Neural cell (in vitro differentiated cells): ENCODE data around the gene SHB. TPM values are rescaled to one million over a fixed set of nuclear protein-coding genes. Genes with fewer than 3 reads are reported as not detected.

Experiments used
- H2AFZ ChIP-seq: fragments of 200-600, 300-800 bp; sonication (generic), shearing (Covaris generic); 2 replicates; pipeline ENCODE4 v1.6.0; 2014; ENCODE audit warnings: low read depth, mild to moderate bottlenecking, antibody characterized with exemption, low read length, moderate library complexity
- H3F3A ChIP-seq: fragments of 200-600 bp; shearing (Covaris generic); 2 replicates; pipeline ENCODE4 v1.6.1; 2016; ENCODE audit warnings: mild to moderate bottlenecking, moderate library complexity, mixed read lengths, antibody characterized with exemption, low read length; ENCODE audit not compliant: insufficient read depth, poor library complexity, severe bottlenecking
- H3K27ac ChIP-seq: fragments of 200-600, 300-800 bp; sonication (generic), shearing (Covaris generic); 2 replicates; pipeline ENCODE4 v1.5.1; 2014; ENCODE audit warnings: mild to moderate bottlenecking, low read length, moderate library complexity
- H3K27me3 ChIP-seq: fragments of 300-800, 200-600 bp; sonication (generic), shearing (Covaris generic); 2 replicates; pipeline ENCODE4 v1.6.0; 2014; ENCODE audit warnings: mild to moderate bottlenecking, low read depth, low read length, moderate library complexity; ENCODE audit not compliant: insufficient read depth
- H3K36me3 ChIP-seq: fragments of 300-800, 200-600 bp; sonication (generic), shearing (Covaris generic); 2 replicates; pipeline ENCODE4 v1.5.1; 2014; ENCODE audit warnings: mild to moderate bottlenecking, antibody characterized with exemption, low read length, moderate library complexity; ENCODE audit not compliant: insufficient read depth
- H3K4me2 ChIP-seq: fragments of 300-800, 200-600 bp; sonication (generic), shearing (Covaris generic); 2 replicates; pipeline ENCODE4 v1.6.0; 2014; ENCODE audit warnings: mild to moderate bottlenecking, low read length
- H3K4me3 ChIP-seq: fragments of 300-800, 200-600 bp; sonication (generic), shearing (Covaris generic); 2 replicates; pipeline ENCODE4 v1.5.1; 2014; ENCODE audit warnings: mild to moderate bottlenecking, low read length, moderate library complexity
- H3K79me2 ChIP-seq: fragments of 200-600 bp; shearing (Covaris generic); replicated peaks from 2 replicates; pipeline ENCODE4 v1.6.0; 2014; ENCODE audit warnings: mild to moderate bottlenecking, low read length, moderate library complexity; ENCODE audit not compliant: insufficient read depth
- H3K9ac ChIP-seq: fragments of 300-800, 200-600 bp; sonication (generic), shearing (Covaris generic); 2 replicates; pipeline ENCODE4 v1.6.1; 2016; ENCODE audit warnings: mild to moderate bottlenecking, low read length, mixed read lengths
- H3K9me2 ChIP-seq: fragments of 200-600 bp; shearing (Covaris generic); 2 replicates; pipeline ENCODE4 v1.6.1; 2016; ENCODE audit warnings: mild to moderate bottlenecking, low read length, mixed read lengths; ENCODE audit not compliant: insufficient read depth
- H3K9me3 ChIP-seq: fragments of 200-600, 300-800 bp; sonication (generic), shearing (Covaris generic); 2 replicates; pipeline ENCODE4 v1.6.1; 2016; ENCODE audit warnings: mild to moderate bottlenecking, mixed run types, low read length, moderate library complexity, mixed read lengths
- H4K20me1 ChIP-seq: fragments of 200-600 bp; shearing (Covaris generic); 2 replicates; pipeline ENCODE4 v1.6.1; 2016; ENCODE audit warnings: mild to moderate bottlenecking, mixed run types; ENCODE audit not compliant: insufficient read depth
- CTCF ChIP-seq: fragments of 450-650 bp; IDR thresholded peaks from 2 replicates; pipeline ENCODE4 v1.5.1; 2014; ENCODE audit warnings: antibody characterized with exemption, mild to moderate bottlenecking, moderate library complexity; ENCODE audit not compliant: poor library complexity, severe bottlenecking
- EP300 ChIP-seq: fragments of 450-650 bp; conservative IDR thresholded peaks from 2 replicates; pipeline ENCODE4 v1.6.1; 2014; ENCODE audit warnings: antibody characterized with exemption, mild to moderate bottlenecking, moderate library complexity; ENCODE audit not compliant: poor library complexity, severe bottlenecking
- EZH2 ChIP-seq: fragments of 200-600, 300-800 bp; shearing (Covaris generic), sonication (generic); IDR thresholded peaks from 2 replicates; pipeline ENCODE4 v1.6.1; 2014; ENCODE audit warnings: antibody characterized with exemption, low read length, borderline replicate concordance, mild to moderate bottlenecking; ENCODE audit not compliant: insufficient read depth, poor library complexity, severe bottlenecking
- MXI1 ChIP-seq: fragments of 450-650 bp; conservative IDR thresholded peaks from 2 replicates; pipeline ENCODE4 v1.6.1; 2014; ENCODE audit warnings: antibody characterized with exemption, mild to moderate bottlenecking; ENCODE audit not compliant: poor library complexity, severe bottlenecking
- POLR2AphosphoS5 ChIP-seq: IDR thresholded peaks from 2 replicates; pipeline ENCODE4 v1.6.1; 2012
- RAD21 ChIP-seq: fragments of 450-650 bp; conservative IDR thresholded peaks from 2 replicates; pipeline ENCODE4 v1.6.1; 2014; ENCODE audit warnings: antibody characterized with exemption, mild to moderate bottlenecking, moderate library complexity
- REST ChIP-seq: IDR thresholded peaks from 2 replicates; pipeline ENCODE4 v1.6.1; 2012; ENCODE audit warnings: borderline replicate concordance
- SMC3 ChIP-seq: fragments of 450-650 bp; conservative IDR thresholded peaks from 2 replicates; pipeline ENCODE4 v1.6.1; 2014; ENCODE audit warnings: antibody characterized with exemption, mild to moderate bottlenecking, moderate library complexity; ENCODE audit not compliant: poor library complexity
- TAF1 ChIP-seq: IDR thresholded peaks from 2 replicates; pipeline ENCODE4 v1.6.1; 2012; ENCODE audit warnings: low read depth
- polyA plus RNA-seq: library from polyadenylated mRNA; depleted of rRNA; stranded (reverse); fragments of >200 nt; gene quantifications from 2 replicates; pipeline ENCODE4 v1.2.3, GENCODE V29; 2014

SHB gene
- polyA plus RNA-seq, 1 donor from 2014 or later = 17.5 TPM

GRCh38 chr9:37873955-37874354 lies 195.1 kb downstream of the SHB start:
- no peak overlapping the region for H3K27ac ChIP-seq
- H3F3A ChIP-seq = no peaks in the 10 kb centered on the region
- TF ChIP-seq RAD21 (no peak), REST (no peak), TAF1 (no peak), MXI1 (no peak), CTCF (no peak), EP300 (no peak), EZH2 (no peak), POLR2AphosphoS5 (no peak), SMC3 (no peak)
- peaks cover 4% of the 10 kb centered on the region for H3K36me3 ChIP-seq
- no peaks in the 10 kb centered on the region for H3K9me2 ChIP-seq
- H2AFZ ChIP-seq = no peak overlapping the region
- H4K20me1 ChIP-seq = no peaks in the 10 kb centered on the region
- H3K4me3 ChIP-seq = no peak overlapping the region
- no peaks in the 10 kb centered on the region for H3K27me3 ChIP-seq
- peaks cover 6% of the 10 kb centered on the region for H3K9me3 ChIP-seq
- no peak overlapping the region for H3K9ac ChIP-seq
- no peaks in the 10 kb centered on the region for H3K79me2 ChIP-seq
- H3K4me2 ChIP-seq = no peak overlapping the region

GRCh38 chr9:37870799-37871176 lies 198.2 kb downstream of the SHB start:
- Histone ChIP-seq H3K27me3 (no peaks in the 10 kb centered on the region), H3K9ac (no peak overlapping the region), H3K9me3 (no peaks in the 10 kb centered on the region), H4K20me1 (no peaks in the 10 kb centered on the region), H3K4me3 (no peak overlapping the region), H3K9me2 (no peaks in the 10 kb centered on the region), H3F3A (no peaks in the 10 kb centered on the region), H3K36me3 (no peaks in the 10 kb centered on the region), H3K4me2 (no peak overlapping the region), H3K79me2 (no peaks in the 10 kb centered on the region), H3K27ac (no peak overlapping the region), H2AFZ (no peak overlapping the region)
- TF ChIP-seq POLR2AphosphoS5 = no peak
- TF ChIP-seq REST = no peak
- no peak for TF ChIP-seq CTCF
